ENCODE measurements around the gene NDUFS3. TPM values are rescaled to one million over a fixed set of nuclear protein-coding genes. Genes with fewer than 3 reads are reported as not detected.

NDUFS3 gene
- total RNA-seq, 4 donors from 2014 or later, result 38.7 to 75.6 (median 53.2) TPM

DNA sequence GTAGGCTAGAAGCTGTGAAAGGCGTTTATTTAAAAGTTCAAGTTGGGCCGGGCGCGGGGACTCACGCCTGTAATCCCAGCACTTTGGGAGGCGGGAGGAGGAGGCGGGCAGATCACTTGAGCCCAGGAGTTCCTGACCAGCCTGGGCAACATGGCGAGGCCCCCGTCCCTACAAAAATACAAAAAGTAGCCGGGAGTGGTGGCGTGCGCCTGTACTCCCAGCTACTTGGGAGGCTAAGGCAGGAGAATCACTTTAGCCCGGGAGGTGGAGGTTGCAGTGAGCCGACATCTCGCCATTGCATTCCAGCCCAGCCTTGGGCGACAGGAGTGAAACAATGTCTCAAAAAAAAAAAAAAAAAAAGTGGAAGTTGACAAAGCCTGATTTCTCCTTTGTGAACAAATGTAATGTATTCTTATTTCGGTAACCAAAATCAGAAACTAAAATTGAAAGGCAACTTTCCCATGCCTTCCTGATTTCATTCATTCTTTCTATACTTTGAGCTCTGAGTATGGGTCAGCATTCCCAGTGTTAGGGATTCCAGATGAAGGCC, 12.7 kb upstream of the NDUFS3 start:
- TF ChIP-seq POLR2A (IDR thresholded peaks at IDR 0.05) (no peak), POLR2AphosphoS5 (IDR thresholded peaks at IDR 0.05) (no peak), EP300 (IDR thresholded peaks at IDR 0.05) (no peak)
- TF ChIP-seq, protein P1, sequence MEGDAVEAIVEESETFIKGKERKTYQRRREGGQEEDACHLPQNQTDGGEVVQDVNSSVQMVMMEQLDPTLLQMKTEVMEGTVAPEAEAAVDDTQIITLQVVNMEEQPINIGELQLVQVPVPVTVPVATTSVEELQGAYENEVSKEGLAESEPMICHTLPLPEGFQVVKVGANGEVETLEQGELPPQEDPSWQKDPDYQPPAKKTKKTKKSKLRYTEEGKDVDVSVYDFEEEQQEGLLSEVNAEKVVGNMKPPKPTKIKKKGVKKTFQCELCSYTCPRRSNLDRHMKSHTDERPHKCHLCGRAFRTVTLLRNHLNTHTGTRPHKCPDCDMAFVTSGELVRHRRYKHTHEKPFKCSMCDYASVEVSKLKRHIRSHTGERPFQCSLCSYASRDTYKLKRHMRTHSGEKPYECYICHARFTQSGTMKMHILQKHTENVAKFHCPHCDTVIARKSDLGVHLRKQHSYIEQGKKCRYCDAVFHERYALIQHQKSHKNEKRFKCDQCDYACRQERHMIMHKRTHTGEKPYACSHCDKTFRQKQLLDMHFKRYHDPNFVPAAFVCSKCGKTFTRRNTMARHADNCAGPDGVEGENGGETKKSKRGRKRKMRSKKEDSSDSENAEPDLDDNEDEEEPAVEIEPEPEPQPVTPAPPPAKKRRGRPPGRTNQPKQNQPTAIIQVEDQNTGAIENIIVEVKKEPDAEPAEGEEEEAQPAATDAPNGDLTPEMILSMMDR (IDR thresholded peaks at IDR 0.05), result no peak
- Histone ChIP-seq H3K27me3 (no peaks in the 10 kb centered on the region), H3K9me3 (no peaks in the 10 kb centered on the region), H3K36me3 (peaks cover 0 to 32% of the 10 kb centered on the region in 2 donors), H3K27ac (peak overlapping the region; percentile 21 to 85 (median 74)), H3K4me3 (peak overlapping the region; percentile 77 to 91), H3K4me1 (peaks cover 0 to 30% (median 6%) of the 10 kb centered on the region in 3 donors)
- WGBS, 2 donors (ENCODE audit: low coverage in 1 of 2), result 60 to 63% methylated on average over 8 to 12 of the region's 17 CpGs
- peak; percentile 3 for ATAC-seq

- Histone ChIP-seq H3K9me3 (no peaks in the 10 kb centered on the region), H3K36me3 (peaks cover 0 to 66% of the 10 kb centered on the region in 2 donors), H3K27ac (no peak overlapping the region), H3K27me3 (no peaks in the 10 kb centered on the region), H3K4me1 (peaks cover 0 to 39% (median 14%) of the 10 kb centered on the region in 3 donors), H3K4me3 (no peak overlapping the region)
- no peak for ATAC-seq
- TF ChIP-seq POLR2A (IDR thresholded peaks at IDR 0.05), result no peak
- TF ChIP-seq POLR2AphosphoS5 (IDR thresholded peaks at IDR 0.05), result no peak
- TF ChIP-seq, protein P1 (IDR thresholded peaks at IDR 0.05), result no peak
- no peak for TF ChIP-seq EP300 (IDR thresholded peaks at IDR 0.05)
- 92 to 100% methylated on average over 2 to 3 of the region's 7 CpGs for WGBS, 2 donors (ENCODE audit: low coverage in 1 of 2)
These were observed 9.2 kb upstream of the NDUFS3 start for GRCh38 chr11:47569646-47570045.

GRCh38 chr11:47570651-47571356, 8.1 kb upstream of the NDUFS3 start:
- Histone ChIP-seq H3K4me1 (peaks cover 0 to 33% (median 14%) of the 10 kb centered on the region in 3 donors), H3K36me3 (peaks cover 0 to 78% of the 10 kb centered on the region in 2 donors), H3K27me3 (no peaks in the 10 kb centered on the region), H3K9me3 (no peaks in the 10 kb centered on the region), H3K27ac (no peak overlapping the region), H3K4me3 (no peak overlapping the region)
- ATAC-seq, result peak; percentile 31
- TF ChIP-seq POLR2A (IDR thresholded peaks at IDR 0.05), result no peak
- TF ChIP-seq POLR2AphosphoS5 (IDR thresholded peaks at IDR 0.05), result no peak
- no peak for TF ChIP-seq EP300 (IDR thresholded peaks at IDR 0.05)
- TF ChIP-seq, protein P1 (IDR thresholded peaks at IDR 0.05), result no peak
- 73% methylated on average over 3 of the region's 3 CpGs; no CpG with 5 or more reads in 1 of the 2 donors for WGBS, 2 donors (ENCODE audit: low coverage in 1 of 2)

DNA sequence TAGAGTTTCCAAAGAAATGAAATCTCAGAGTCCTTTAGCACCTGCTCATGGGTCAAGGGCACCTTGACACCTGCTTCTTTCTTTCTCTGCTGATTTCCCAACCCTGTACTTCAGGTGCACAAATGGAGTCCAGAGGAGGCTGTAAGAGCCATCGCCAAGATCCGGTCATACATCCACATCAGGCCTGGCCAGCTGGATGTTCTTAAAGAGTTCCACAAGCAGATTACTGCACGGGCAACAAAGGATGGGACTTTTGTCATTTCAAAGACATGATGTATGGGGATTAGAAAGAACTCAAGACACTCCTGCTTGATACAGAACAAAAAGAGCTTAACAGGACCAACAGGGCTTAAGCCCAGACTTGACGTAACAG, 7.5 kb upstream of the NDUFS3 start:
- Histone ChIP-seq H3K27me3 (no peaks in the 10 kb centered on the region), H3K4me1 (peaks cover 0 to 29% (median 11%) of the 10 kb centered on the region in 3 donors), H3K4me3 (no peak overlapping the region), H3K36me3 (peaks cover 0 to 83% of the 10 kb centered on the region in 2 donors), H3K27ac (no peak overlapping the region), H3K9me3 (no peaks in the 10 kb centered on the region)
- TF ChIP-seq POLR2AphosphoS5 (IDR thresholded peaks at IDR 0.05) (no peak), POLR2A (IDR thresholded peaks at IDR 0.05) (no peak), EP300 (IDR thresholded peaks at IDR 0.05) (no peak)
- TF ChIP-seq, protein P1 (IDR thresholded peaks at IDR 0.05), result no peak
- ATAC-seq, result no peak
- 75 to 80% methylated on average over 1 to 4 of the region's 4 CpGs for WGBS, 2 donors (ENCODE audit: low coverage in 1 of 2)

DNA sequence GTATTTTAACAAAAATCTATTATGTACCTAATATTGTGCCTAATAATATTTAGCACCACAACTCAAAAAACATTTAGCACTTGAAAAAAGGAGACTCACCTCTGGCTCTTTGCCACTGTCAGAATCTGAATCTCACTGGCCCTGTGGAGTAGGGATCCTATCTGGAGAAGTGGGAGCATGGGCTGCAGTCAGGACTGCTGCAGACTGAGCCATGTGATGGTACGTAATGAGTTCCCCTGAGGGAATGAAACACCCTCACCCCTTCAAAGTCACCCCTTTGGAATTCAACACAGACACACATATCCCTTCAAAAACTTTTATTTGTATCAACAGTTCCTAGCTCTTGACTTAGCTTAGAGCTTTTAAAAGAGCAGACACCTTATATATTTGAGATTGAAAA, 7.0 kb upstream of the NDUFS3 start:
- peaks cover 0 to 29% (median 8%) of the 10 kb centered on the region in 3 donors for H3K4me1 ChIP-seq
- no peak overlapping the region for H3K4me3 ChIP-seq
- TF ChIP-seq, protein P1 (IDR thresholded peaks at IDR 0.05), result no peak
- TF ChIP-seq EP300 (IDR thresholded peaks at IDR 0.05) (no peak), POLR2AphosphoS5 (IDR thresholded peaks at IDR 0.05) (no peak), POLR2A (IDR thresholded peaks at IDR 0.05) (no peak)
- no peaks in the 10 kb centered on the region for H3K27me3 ChIP-seq
- no peaks in the 10 kb centered on the region for H3K9me3 ChIP-seq
- no peak for ATAC-seq
- 43 to 69% methylated on average over 1 of the region's 1 CpG for WGBS, 2 donors (ENCODE audit: low coverage in 1 of 2)
- peaks cover 0 to 88% of the 10 kb centered on the region in 2 donors for H3K36me3 ChIP-seq
- H3K27ac ChIP-seq, result no peak overlapping the region
